Measurements from ENCODE around the gene HIBCH. TPM values are rescaled to one million over a fixed set of nuclear protein-coding genes. Genes with fewer than 3 reads are reported as not detected.
A peak's percentile ranks its signal among the peaks of the same experiment; 100 is the strongest.

Gene HIBCH
- polyA plus RNA-seq, 1 donor, result 46.6 TPM

- peaks cover 7% of the 10 kb centered on the region for H3K36me3 ChIP-seq (ENCODE audit: control insufficient read depth, insufficient read depth, low read length)
- DNase-seq, result no peak
- H3K9me3 ChIP-seq (ENCODE audit: control insufficient read depth, low read depth, low read length), result no peaks in the 10 kb centered on the region
- H3K4me1 ChIP-seq (ENCODE audit: control insufficient read depth, insufficient read depth, low read length), result peaks cover 10% of the 10 kb centered on the region
- H3K27ac ChIP-seq (ENCODE audit: low read length), result no peak overlapping the region
- H3K27me3 ChIP-seq (ENCODE audit: control insufficient read depth, insufficient read depth, low read length), result no peaks in the 10 kb centered on the region
- H3K4me3 ChIP-seq (ENCODE audit: low read length), result no peak overlapping the region
These were observed 117.6 kb downstream of the HIBCH start for GRCh38 chr2:190202018-190202417.

DNA sequence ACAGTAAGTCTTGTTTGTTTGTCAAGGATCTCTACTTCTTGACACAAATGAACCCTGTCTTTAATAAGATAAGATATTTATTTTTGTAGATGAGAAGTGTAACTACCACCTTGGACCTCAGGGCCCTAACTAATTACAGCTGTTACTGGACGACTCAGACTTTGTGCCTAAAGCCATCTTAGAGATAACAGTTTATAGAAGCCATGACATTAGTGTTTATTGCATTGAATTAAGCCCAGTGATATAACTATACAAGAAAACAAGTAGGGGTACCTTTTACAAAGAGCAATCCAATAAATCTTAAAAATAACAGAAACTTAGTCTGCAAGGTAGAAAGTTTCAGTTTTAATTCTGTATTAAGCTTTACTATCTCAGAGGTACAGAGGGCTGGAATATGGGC is 119.0 kb downstream of the HIBCH start:
- H3K4me3 ChIP-seq (ENCODE audit: low read length), result no peak overlapping the region
- peaks cover 7% of the 10 kb centered on the region for H3K36me3 ChIP-seq (ENCODE audit: control insufficient read depth, insufficient read depth, low read length)
- DNase-seq, result peak in 1 of 2 donors; percentile 55
- no CpG with 5 or more reads among the region's 1 CpG for WGBS (ENCODE audit: insufficient coverage, low lambda C conversion rate)
- no peaks in the 10 kb centered on the region for H3K27me3 ChIP-seq (ENCODE audit: control insufficient read depth, insufficient read depth, low read length)
- H3K27ac ChIP-seq (ENCODE audit: low read length), result peak overlapping the region; percentile 34
- peaks cover 10% of the 10 kb centered on the region for H3K4me1 ChIP-seq (ENCODE audit: control insufficient read depth, insufficient read depth, low read length)
- no peaks in the 10 kb centered on the region for H3K9me3 ChIP-seq (ENCODE audit: control insufficient read depth, low read depth, low read length)

DNA sequence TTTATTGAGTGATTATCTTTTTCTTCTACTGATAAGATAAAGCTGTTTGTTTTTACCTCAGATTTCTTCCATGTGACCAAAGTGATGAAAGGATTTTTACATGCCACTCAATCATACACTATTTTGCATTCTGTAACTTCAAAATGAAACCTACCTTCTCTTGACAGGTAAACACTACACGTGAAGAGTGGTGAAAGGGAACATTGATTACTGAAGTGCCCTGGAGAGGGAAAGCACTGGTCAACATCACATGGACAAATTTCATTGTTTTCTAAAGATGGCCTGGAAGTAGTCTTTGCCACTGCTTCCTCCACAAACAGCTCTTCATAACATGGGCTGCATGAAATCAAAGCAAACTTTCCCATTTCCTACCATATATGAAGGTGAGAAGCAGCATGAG is 120.1 kb downstream of the HIBCH start:
- Histone ChIP-seq H3K27me3 (ENCODE audit: control insufficient read depth, insufficient read depth, low read length) (no peaks in the 10 kb centered on the region), H3K4me1 (ENCODE audit: control insufficient read depth, insufficient read depth, low read length) (peaks cover 10% of the 10 kb centered on the region), H3K27ac (ENCODE audit: low read length) (peak overlapping the region; percentile 29), H3K4me3 (ENCODE audit: low read length) (no peak overlapping the region), H3K9me3 (ENCODE audit: control insufficient read depth, low read depth, low read length) (no peaks in the 10 kb centered on the region), H3K36me3 (ENCODE audit: control insufficient read depth, insufficient read depth, low read length) (peaks cover 7% of the 10 kb centered on the region)
- no CpG with 5 or more reads among the region's 1 CpG for WGBS (ENCODE audit: insufficient coverage, low lambda C conversion rate)
- peak in 1 of 2 donors; percentile 14 for DNase-seq

DNA sequence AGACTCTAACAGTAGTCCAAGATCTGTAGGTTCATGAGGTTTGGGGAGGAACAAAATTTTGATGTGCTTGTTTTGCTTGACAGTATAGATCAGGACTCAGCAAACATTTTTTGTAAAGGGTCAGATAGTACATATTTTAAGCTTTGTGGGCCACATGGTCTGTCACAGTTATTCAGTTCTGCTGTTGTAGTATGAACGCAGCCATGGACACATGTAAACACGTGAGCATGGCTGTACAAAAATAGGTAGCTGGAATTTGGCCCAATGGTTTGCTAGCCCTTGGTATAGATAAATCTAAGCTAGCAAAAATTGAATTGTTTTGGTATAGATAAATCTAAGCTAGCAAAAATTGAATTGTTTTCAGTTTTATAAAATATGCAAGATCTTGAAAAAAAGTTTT is 120.5 kb downstream of the HIBCH start:
- H3K9me3 ChIP-seq (ENCODE audit: control insufficient read depth, low read depth, low read length), result no peaks in the 10 kb centered on the region
- no peaks in the 10 kb centered on the region for H3K27me3 ChIP-seq (ENCODE audit: control insufficient read depth, insufficient read depth, low read length)
- peaks cover 8% of the 10 kb centered on the region for H3K36me3 ChIP-seq (ENCODE audit: control insufficient read depth, insufficient read depth, low read length)
- peaks cover 10% of the 10 kb centered on the region for H3K4me1 ChIP-seq (ENCODE audit: control insufficient read depth, insufficient read depth, low read length)
- WGBS (ENCODE audit: insufficient coverage, low lambda C conversion rate), result no CpG with 5 or more reads among the region's 2 CpGs
- no peak for DNase-seq
- H3K27ac ChIP-seq (ENCODE audit: low read length), result no peak overlapping the region
- no peak overlapping the region for H3K4me3 ChIP-seq (ENCODE audit: low read length)

DNA sequence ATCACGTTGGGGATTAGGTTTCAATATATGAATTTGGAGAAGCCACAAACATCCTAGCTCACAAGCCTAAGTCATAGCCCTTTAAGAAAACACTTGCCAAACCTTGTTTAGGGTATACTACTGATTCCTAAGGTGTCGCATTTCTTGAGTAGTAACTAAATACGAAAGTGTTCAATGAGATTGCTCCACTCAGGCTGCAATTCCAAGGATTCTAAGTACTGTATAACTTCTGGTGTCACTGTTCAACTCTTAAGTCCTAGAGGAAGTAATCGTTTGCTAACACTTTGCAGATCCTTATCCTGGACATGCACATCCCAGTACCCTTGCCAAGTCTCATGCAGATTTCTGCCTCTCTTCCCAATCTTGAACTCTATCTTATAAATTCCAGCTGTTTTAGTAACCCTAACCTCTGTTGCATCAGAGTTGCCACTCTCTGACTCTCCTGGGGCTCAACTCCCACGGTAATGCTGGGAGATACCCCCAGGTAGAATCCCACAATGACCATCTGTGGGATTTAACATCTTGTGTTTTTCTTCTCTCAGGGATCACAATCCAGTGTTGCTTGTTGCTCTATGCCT is 122.4 kb downstream of the HIBCH start:
- 100% methylated on average over 1 of the region's 5 CpGs for WGBS (ENCODE audit: insufficient coverage, low lambda C conversion rate)

GRCh38 chr2:190190507-190191162 is 129.0 kb downstream of the HIBCH start:
- Histone ChIP-seq H3K27me3 (ENCODE audit: control insufficient read depth, insufficient read depth, low read length) (no peaks in the 10 kb centered on the region), H3K36me3 (ENCODE audit: control insufficient read depth, insufficient read depth, low read length) (peaks cover 2% of the 10 kb centered on the region), H3K4me1 (ENCODE audit: control insufficient read depth, insufficient read depth, low read length) (no peaks in the 10 kb centered on the region), H3K9me3 (ENCODE audit: control insufficient read depth, low read depth, low read length) (no peaks in the 10 kb centered on the region), H3K4me3 (ENCODE audit: low read length) (no peak overlapping the region), H3K27ac (ENCODE audit: low read length) (no peak overlapping the region)
- WGBS (ENCODE audit: insufficient coverage, low lambda C conversion rate), result 100% methylated on average over 2 of the region's 3 CpGs
- DNase-seq, result no peak

More for the DNA sequence above, 122.4 kb downstream of the HIBCH start:
- Histone ChIP-seq H3K36me3 (ENCODE audit: control insufficient read depth, insufficient read depth, low read length) (peaks cover 8% of the 10 kb centered on the region), H3K9me3 (ENCODE audit: control insufficient read depth, low read depth, low read length) (no peaks in the 10 kb centered on the region), H3K4me1 (ENCODE audit: control insufficient read depth, insufficient read depth, low read length) (peaks cover 10% of the 10 kb centered on the region), H3K27ac (ENCODE audit: low read length) (no peak overlapping the region), H3K27me3 (ENCODE audit: control insufficient read depth, insufficient read depth, low read length) (no peaks in the 10 kb centered on the region), H3K4me3 (ENCODE audit: low read length) (no peak overlapping the region)
- no peak for DNase-seq

DNA sequence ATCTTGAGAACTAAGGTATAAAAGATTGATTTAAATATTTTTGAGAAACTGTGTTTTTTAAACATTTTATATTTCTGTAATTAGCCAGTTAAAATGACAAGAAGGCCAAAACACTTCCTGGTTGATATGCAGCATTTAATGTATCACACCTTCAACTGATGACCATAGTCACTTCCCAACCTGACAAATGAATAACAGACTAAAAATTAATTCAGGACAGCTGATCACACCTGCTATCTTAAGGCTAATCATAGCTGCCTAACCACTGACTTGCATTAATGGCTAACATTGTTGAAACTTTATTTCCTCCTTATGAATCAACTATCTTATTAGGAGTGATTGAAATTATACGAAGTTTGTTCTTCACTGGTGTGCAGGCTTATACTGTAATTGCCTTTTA is 131.3 kb downstream of the HIBCH start:
- no peak overlapping the region for H3K27ac ChIP-seq (ENCODE audit: low read length)
- no peaks in the 10 kb centered on the region for H3K36me3 ChIP-seq (ENCODE audit: control insufficient read depth, insufficient read depth, low read length)
- H3K4me3 ChIP-seq (ENCODE audit: low read length), result no peak overlapping the region
- peaks cover 5% of the 10 kb centered on the region for H3K4me1 ChIP-seq (ENCODE audit: control insufficient read depth, insufficient read depth, low read length)
- H3K9me3 ChIP-seq (ENCODE audit: control insufficient read depth, low read depth, low read length), result no peaks in the 10 kb centered on the region
- DNase-seq, result no peak
- no peaks in the 10 kb centered on the region for H3K27me3 ChIP-seq (ENCODE audit: control insufficient read depth, insufficient read depth, low read length)
- whole genome bisulfite sequencing (ENCODE audit: insufficient coverage, low lambda C conversion rate), result no CpG with 5 or more reads among the region's 1 CpG

DNA sequence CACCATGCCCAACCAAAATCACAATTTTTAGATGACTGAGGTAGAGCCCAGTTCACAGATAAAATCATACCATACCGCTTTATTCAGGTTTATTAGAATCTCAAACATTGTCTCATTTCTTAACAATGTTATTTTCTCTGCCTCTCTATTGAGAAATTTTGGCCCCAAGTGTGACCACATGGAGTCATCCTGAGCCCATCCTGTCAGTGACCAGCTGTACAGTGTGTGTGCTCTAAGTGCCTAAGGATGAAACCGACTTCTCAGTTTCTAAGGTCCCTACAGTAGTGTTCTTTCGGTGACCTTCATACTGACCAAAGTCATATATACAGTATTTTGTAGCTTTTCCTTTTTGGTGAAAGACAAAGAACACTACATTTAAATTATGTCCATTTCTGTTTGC is 133.4 kb downstream of the HIBCH start:
- Histone ChIP-seq H3K27me3 (ENCODE audit: control insufficient read depth, insufficient read depth, low read length) (no peaks in the 10 kb centered on the region), H3K4me3 (ENCODE audit: low read length) (no peak overlapping the region), H3K4me1 (ENCODE audit: control insufficient read depth, insufficient read depth, low read length) (peaks cover 5% of the 10 kb centered on the region), H3K27ac (ENCODE audit: low read length) (no peak overlapping the region), H3K36me3 (ENCODE audit: control insufficient read depth, insufficient read depth, low read length) (no peaks in the 10 kb centered on the region), H3K9me3 (ENCODE audit: control insufficient read depth, low read depth, low read length) (no peaks in the 10 kb centered on the region)
- no peak for DNase-seq
- WGBS (ENCODE audit: insufficient coverage, low lambda C conversion rate), result no CpG with 5 or more reads among the region's 3 CpGs

DNA sequence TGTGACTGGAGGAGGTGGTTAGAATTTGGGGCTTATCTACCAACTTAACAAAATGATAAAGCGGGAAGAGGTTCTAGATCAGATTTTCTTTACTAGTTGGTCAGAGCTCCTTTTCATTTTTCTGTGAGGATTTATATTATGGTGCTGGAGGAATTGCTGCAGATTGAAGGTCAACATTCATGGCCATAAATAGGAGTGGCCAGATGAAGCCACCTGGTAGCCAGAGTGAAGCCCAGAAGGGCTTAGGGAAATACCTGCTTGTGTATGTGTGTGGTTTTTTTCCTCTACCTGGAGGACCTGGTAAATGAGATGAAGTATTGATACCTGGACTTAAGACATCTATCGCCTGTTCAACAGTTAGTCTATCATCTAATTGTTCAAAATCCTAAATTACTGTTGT is 134.2 kb downstream of the HIBCH start:
- Histone ChIP-seq H3K9me3 (ENCODE audit: control insufficient read depth, low read depth, low read length) (no peaks in the 10 kb centered on the region), H3K36me3 (ENCODE audit: control insufficient read depth, insufficient read depth, low read length) (no peaks in the 10 kb centered on the region), H3K27ac (ENCODE audit: low read length) (no peak overlapping the region), H3K4me1 (ENCODE audit: control insufficient read depth, insufficient read depth, low read length) (peaks cover 5% of the 10 kb centered on the region), H3K27me3 (ENCODE audit: control insufficient read depth, insufficient read depth, low read length) (no peaks in the 10 kb centered on the region), H3K4me3 (ENCODE audit: low read length) (no peak overlapping the region)
- 80% methylated on average over 1 of the region's 2 CpGs for WGBS (ENCODE audit: insufficient coverage, low lambda C conversion rate)
- DNase-seq, result peak in 1 of 2 donors; percentile 44

DNA sequence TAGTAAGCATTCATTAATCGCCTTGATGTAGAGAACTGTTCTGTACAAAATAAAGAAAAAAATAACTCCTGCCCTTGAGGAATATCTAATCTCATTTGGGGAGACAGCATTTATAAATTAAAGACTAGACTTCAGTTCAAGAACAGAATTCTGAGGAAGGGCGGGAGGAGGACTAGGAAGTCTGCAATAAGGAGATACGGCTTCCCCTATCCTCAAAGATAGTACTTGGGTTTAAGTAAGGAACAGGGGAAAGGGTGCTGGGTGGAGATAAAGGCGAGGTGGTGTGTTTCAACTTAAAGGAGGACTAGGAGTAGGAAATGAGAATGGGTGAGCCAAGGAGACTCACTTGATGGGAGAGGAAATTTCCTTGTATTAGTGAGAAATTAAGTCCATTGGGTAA is 135.2 kb downstream of the HIBCH start:
- no peak for DNase-seq
- H3K27me3 ChIP-seq (ENCODE audit: control insufficient read depth, insufficient read depth, low read length), result no peaks in the 10 kb centered on the region
- WGBS (ENCODE audit: insufficient coverage, low lambda C conversion rate), result 100% methylated on average over 1 of the region's 4 CpGs
- no peaks in the 10 kb centered on the region for H3K9me3 ChIP-seq (ENCODE audit: control insufficient read depth, low read depth, low read length)
- no peaks in the 10 kb centered on the region for H3K36me3 ChIP-seq (ENCODE audit: control insufficient read depth, insufficient read depth, low read length)
- no peak overlapping the region for H3K4me3 ChIP-seq (ENCODE audit: low read length)
- peaks cover 8% of the 10 kb centered on the region for H3K4me1 ChIP-seq (ENCODE audit: control insufficient read depth, insufficient read depth, low read length)
- no peak overlapping the region for H3K27ac ChIP-seq (ENCODE audit: low read length)

DNA sequence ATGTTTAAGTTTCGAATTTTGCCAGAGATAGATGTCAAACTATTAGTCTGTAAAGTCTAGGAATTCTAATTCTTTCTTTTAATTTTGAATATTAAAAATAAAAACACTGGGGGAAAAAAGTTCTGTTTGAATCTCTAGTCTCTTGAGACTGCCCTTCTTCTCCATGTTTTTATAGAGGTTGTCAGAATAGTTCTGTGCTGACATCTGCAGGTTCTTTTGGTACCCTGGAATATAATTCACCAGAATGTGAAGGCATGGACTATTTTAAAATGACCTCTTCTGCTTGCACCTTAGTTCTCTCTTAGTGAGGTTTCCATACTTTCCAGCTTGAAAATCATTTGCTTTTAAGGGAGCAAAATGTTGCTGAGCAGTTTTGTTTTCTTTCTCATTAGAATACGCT is 136.1 kb downstream of the HIBCH start:
- Histone ChIP-seq H3K27me3 (ENCODE audit: control insufficient read depth, insufficient read depth, low read length) (no peaks in the 10 kb centered on the region), H3K4me3 (ENCODE audit: low read length) (no peak overlapping the region)

More for the DNA sequence above, 136.1 kb downstream of the HIBCH start:
- H3K27ac ChIP-seq (ENCODE audit: low read length), result peak overlapping the region; percentile 58
- WGBS (ENCODE audit: insufficient coverage, low lambda C conversion rate), result no CpG with 5 or more reads among the region's 2 CpGs
- H3K9me3 ChIP-seq (ENCODE audit: control insufficient read depth, low read depth, low read length), result no peaks in the 10 kb centered on the region
- DNase-seq, result no peak
- no peaks in the 10 kb centered on the region for H3K36me3 ChIP-seq (ENCODE audit: control insufficient read depth, insufficient read depth, low read length)
- H3K4me1 ChIP-seq (ENCODE audit: control insufficient read depth, insufficient read depth, low read length), result peaks cover 8% of the 10 kb centered on the region

Data from large intestine (tissue), 3 donors.